ENCODE measurements around the gene LRRC17. TPM values are rescaled to one million over a fixed set of nuclear protein-coding genes. Genes with fewer than 3 reads are reported as not detected.
"Not testable (repeated sequence)": the region's sequence is repeated elsewhere in the genome, so short reads cannot be mapped to it uniquely, and the experiment has no call there.

LRRC17 gene
- polyA plus RNA-seq, 1 donor, result 73.0 TPM

- no peak for DNase-seq
Observed at GRCh38 chr7:102895602-102896001, 17.2 kb upstream of the LRRC17 start.

- DNase-seq, result no peak
Observed at GRCh38 chr7:102896585-102896984, 16.2 kb upstream of the LRRC17 start.

DNA sequence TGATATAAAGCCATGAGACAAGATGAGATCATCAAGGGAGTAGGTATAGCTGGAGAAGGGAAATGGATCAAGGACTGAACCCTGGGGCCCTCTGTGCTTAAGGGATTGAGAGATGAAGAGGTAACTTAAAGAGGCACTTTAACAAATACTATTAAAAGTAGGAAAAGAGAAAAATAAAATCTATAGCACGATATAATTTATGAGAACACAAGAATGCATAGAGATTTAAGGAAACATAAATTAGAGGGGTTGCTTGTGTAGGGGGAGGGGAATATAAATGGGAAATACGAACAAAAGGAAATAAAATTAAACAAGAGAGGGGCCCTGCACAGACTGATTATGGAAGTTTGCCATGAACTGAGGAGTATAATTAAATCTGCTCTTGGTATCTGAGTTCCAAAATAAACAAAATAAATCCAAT, 15.6 kb upstream of the LRRC17 start:
- peak; percentile 60 for DNase-seq

DNA sequence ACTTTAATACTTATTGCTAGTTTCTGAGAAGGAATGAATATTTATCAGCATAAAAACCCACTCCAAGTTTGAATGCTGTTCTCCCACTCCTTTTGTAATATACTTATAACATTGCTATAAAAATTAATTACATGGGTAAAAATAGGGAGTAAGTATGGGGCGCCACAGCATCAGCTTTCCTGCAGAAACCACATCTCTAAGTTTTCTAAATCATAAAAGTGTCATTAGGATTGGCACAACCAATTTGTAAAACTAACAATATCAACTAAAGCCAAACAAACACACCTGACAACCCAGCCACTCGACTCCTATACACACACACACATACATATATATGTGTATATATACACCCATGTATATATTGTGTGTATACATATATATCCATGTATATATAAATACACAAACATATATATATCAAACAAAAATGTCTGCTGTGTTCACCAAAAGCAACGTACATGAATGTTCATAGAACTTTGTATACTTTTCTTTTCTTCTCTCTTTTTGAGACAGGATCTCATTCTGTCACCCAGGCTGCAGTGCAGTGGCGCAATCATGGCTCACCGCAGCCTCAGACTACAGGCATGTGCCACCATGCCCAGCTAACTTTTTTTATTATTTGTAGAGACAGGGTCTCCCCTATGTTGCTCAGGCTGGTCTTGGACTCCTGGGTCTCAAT, 14.8 kb upstream of the LRRC17 start:
- no peak for DNase-seq

DNA sequence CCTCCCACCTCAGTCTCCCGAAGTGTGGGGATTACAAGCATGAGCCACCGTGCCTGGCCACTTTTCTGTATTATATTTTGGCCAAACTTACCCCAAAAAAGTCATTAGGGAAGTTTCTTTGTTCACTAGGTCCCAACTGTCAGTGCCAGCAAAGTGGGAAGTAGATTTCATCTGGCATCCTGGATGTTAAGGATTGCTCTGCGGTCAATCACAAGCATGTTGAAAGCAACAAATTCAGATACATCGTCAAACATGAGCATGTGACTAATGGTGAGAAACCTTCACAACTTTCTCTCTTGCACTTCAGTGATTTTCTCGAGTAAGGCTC, 14.3 kb upstream of the LRRC17 start:
- DNase-seq, result no peak

DNA sequence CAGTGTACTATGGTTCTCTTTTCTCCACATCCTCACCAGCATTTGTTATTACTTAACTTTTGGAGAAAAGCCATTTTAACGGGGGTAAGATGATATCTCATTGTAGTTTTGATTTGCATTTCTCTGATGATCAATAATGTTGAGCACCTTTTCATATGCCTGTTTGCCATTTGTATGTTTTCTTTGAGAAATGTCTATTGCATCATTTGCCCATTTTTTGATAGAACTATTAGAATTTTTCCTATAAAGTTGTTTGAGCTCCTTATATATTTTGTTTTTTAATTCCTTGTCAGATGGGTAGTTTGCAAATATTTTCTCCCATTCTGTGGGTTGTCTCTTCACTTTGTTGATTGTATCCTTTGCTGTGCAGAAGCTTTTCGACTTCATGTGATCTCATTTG, 10.7 kb upstream of the LRRC17 start:
- not testable (repeated sequence) for DNase-seq

- not testable (repeated sequence) for DNase-seq
Observed at GRCh38 chr7:102903576-102903975, 9.2 kb upstream of the LRRC17 start.

- no peak for DNase-seq
Observed at GRCh38 chr7:102908676-102909075, 4.1 kb upstream of the LRRC17 start.

DNA sequence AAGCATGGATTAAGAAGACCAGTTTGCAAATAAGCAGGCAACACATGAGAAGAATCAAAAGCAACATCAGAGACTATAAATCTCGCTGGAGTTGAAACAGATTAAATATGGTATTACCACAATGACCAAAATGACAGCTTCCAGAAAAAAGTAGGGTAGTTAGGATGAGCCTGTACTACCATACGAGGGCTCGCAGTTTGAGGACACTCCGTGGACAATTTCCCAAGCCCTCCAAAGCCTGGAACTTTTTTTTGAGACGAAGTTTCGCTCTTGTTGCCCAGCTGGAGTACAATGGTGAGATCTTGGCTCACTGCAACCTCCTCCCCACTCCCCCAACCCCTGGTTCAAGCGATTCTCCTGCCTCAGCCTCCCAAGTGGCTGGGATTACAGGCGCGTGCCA, 1.0 kb downstream of the LRRC17 start:
- no peak for DNase-seq

GRCh38 chr7:102914585-102914984, 1.8 kb downstream of the LRRC17 start:
- DNase-seq, result no peak

- no peak for DNase-seq
Observed at GRCh38 chr7:102916426-102916825, 3.6 kb downstream of the LRRC17 start.

- DNase-seq, result no peak
Observed at GRCh38 chr7:102916881-102917280, 4.1 kb downstream of the LRRC17 start.

- no peak for DNase-seq
Observed at GRCh38 chr7:102917436-102918353, 4.9 kb downstream of the LRRC17 start.

DNA sequence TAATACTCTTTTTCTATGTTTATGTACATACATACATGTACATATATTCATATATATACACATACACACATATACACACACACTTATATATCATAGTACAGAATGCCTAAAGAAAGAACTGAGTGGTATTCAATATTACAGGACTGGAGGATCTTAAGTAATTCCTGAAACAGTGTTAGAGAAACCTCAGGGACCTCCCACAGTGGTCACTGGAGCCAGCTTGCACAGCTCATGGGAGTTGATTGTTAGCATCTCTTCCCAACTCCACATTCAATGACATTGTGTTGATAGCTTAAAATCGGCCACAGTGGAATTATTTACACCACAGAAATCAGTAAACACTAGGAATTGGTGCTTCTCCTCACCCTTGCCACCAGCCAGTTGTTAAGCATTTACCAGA, 6.0 kb downstream of the LRRC17 start:
- no peak for DNase-seq

GRCh38 chr7:102925976-102926782, 13.4 kb downstream of the LRRC17 start:
- no peak for DNase-seq

DNA sequence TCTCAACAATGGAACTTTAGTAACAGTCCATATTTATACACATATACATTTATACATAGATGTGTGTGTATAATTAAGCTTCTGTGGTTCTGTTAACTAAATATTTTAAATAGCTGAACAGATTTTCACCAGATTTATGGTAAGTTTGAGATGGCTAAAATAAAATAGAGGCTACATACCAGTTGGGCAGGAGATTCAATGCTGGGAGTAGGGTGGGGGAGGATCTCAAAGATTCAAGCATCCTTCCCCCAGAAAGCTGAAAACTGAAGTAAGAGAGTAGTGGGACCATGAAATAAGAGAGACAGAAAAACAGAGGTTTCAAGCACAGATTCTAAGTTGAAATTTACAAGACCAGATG, 14.0 kb downstream of the LRRC17 start:
- DNase-seq, result no peak

- DNase-seq, result no peak
Observed at GRCh38 chr7:102927312-102927933, 14.6 kb downstream of the LRRC17 start.

GRCh38 chr7:102931757-102932156, 19.0 kb downstream of the LRRC17 start:
- DNase-seq, result no peak

DNA sequence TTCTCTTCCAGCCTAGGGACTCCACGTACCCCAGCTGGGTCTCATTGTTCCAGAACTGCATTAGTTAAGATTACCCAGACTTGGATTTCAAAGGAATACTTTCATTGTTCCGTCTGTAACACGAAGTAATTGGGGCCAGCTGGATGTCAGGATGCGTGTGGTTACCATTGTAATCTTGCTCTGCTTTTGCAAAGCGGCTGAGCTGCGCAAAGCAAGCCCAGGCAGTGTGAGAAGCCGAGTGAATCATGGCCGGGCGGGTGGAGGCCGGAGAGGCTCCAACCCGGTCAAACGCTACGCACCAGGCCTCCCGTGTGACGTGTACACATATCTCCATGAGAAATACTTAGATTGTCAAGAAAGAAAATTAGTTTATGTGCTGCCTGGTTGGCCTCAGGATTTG, 21.0 kb downstream of the LRRC17 start:
- peak; percentile 71 for DNase-seq

DNA sequence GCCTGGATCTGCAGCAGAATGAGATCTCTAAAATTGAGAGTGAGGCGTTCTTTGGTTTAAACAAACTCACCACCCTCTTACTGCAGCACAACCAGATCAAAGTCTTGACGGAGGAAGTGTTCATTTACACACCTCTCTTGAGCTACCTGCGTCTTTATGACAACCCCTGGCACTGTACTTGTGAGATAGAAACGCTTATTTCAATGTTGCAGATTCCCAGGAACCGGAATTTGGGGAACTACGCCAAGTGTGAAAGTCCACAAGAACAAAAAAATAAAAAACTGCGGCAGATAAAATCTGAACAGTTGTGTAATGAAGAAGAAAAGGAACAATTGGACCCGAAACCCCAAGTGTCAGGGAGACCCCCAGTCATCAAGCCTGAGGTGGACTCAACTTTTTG, 21.4 kb downstream of the LRRC17 start:
- DNase-seq, result no peak

DNA sequence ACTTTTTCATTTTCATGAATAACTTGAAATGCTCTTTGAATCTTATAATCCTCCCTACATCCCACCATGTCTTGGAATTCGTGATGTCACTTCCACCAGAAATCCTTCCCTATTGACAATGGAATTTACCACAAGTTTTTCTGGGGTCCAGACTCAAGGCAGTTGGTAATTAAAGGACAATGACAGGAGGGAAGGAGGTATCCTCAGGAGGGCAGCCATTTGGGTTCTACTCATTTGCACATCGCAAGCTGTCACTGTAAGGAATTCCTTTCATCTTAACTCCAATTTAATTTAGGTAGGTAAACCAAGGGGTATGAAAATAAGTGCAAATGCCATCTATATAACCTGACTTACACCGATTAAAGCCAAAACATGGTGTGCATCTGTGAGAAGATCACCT, 21.9 kb downstream of the LRRC17 start:
- DNase-seq, result no peak

DNA sequence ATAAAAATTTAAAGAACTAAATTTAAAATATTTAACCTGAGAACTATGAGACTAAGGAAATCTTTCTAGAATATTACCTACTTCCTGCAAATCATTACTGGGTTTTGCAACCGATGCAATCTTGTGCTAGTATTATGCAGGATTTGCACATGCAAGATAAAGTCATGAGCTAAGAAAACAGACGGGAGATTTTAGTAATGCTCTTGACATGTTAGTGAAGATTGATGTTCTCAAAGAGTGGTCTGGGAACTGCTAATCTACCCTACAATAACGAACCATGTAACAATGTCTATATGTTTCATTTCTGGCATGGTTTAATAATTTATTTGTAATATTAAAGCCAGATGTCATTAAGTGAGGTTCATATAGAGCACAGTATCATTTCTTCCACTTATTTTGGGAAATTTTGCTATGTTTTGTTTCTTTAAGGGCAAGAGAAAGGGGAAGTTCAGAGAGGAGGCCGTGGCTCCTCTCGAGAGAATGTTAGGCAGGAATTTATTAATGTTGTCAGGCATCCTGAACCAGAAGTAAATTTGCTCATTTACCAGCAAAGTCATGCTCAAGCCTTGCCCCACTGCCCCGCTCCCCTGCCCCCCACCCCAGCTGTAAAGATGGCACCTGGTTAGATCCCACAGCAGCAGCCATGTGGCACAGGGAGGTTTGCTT, 22.8 kb downstream of the LRRC17 start:
- no peak for DNase-seq
